OCI-LY1 (cell line): ENCODE measurements around the gene PRR16.

Experiments used
- H2AFZ ChIP-seq: fragments of 200-600 bp; sonication (generic), shearing (Covaris generic); 2 replicates; pipeline ENCODE4 v1.6.0; 2014; ENCODE audit warnings: antibody characterized with exemption, mild to moderate bottlenecking, low read length
- H3F3A ChIP-seq: fragments of 200-600 bp; sonication (generic), shearing (Covaris generic); 2 replicates; pipeline ENCODE4 v1.6.0; 2014; ENCODE audit warnings: mild to moderate bottlenecking, antibody characterized with exemption, low read length, moderate library complexity; ENCODE audit not compliant: insufficient read depth
- H3K27ac ChIP-seq: fragments of 200-600 bp; sonication (generic); 2 replicates; pipeline ENCODE4 v1.5.1; 2014; ENCODE audit warnings: low read length, mixed run types, mild to moderate bottlenecking, low read depth; ENCODE audit not compliant: poor library complexity, severe bottlenecking
- H3K27me3 ChIP-seq: fragments of 200-600 bp; sonication (generic); 2 replicates; pipeline ENCODE4 v1.6.0; 2014; ENCODE audit warnings: antibody characterized with exemption, mild to moderate bottlenecking, low read length, moderate library complexity; ENCODE audit not compliant: insufficient read depth
- H3K36me3 ChIP-seq: fragments of 200-600 bp; sonication (generic); 2 replicates; pipeline ENCODE4 v1.6.1; 2014; ENCODE audit warnings: mild to moderate bottlenecking, antibody characterized with exemption, low read length, moderate library complexity, mixed read lengths; ENCODE audit not compliant: insufficient read depth
- H3K4me1 ChIP-seq: fragments of 200-600 bp; sonication (generic); 2 replicates; pipeline ENCODE4 v1.5.1; 2014; ENCODE audit warnings: mild to moderate bottlenecking, low read length, moderate library complexity; ENCODE audit not compliant: insufficient read depth, severe bottlenecking
- H3K4me2 ChIP-seq: fragments of 200-600 bp; sonication (generic), shearing (Covaris generic); 2 replicates; pipeline ENCODE4 v1.6.1; 2014; ENCODE audit warnings: low read length
- H3K4me3 ChIP-seq: fragments of 200-600 bp; sonication (generic); 2 replicates; pipeline ENCODE4 v1.5.1; 2014; ENCODE audit warnings: low read length, low read depth, mild to moderate bottlenecking, mixed read lengths; ENCODE audit not compliant: poor library complexity, severe bottlenecking
- H3K79me2 ChIP-seq: fragments of 200-600 bp; shearing (Covaris generic); 2 replicates; pipeline ENCODE4 v1.6.1; 2016; ENCODE audit warnings: mixed run types, low read length, mixed read lengths; ENCODE audit not compliant: insufficient read depth
- H3K9ac ChIP-seq: fragments of 200-600 bp; sonication (generic), shearing (Covaris generic); 2 replicates; pipeline ENCODE4 v1.6.1; 2014; ENCODE audit warnings: mild to moderate bottlenecking, low read length, mixed read lengths
- H3K9me2 ChIP-seq: fragments of 200-600 bp; sonication (generic), shearing (Covaris generic); 2 replicates; pipeline ENCODE4 v1.6.1; 2014; ENCODE audit warnings: low read depth, mild to moderate bottlenecking, low read length, mixed read lengths
- H3K9me3 ChIP-seq: fragments of 200-600 bp; shearing (Covaris generic); 2 replicates; pipeline ENCODE4 v1.6.1; 2014; ENCODE audit warnings: low read length, mixed read lengths
- H4K20me1 ChIP-seq: fragments of 200-600 bp; sonication (generic), shearing (Covaris generic); 2 replicates; pipeline ENCODE4 v1.6.0; 2016; ENCODE audit warnings: mild to moderate bottlenecking, low read length; ENCODE audit not compliant: insufficient read depth
- CTCF ChIP-seq: fragments of 200-600 bp; sonication (generic), shearing (Covaris generic); IDR thresholded peaks from 2 replicates; pipeline ENCODE4 v1.5.1; 2017; ENCODE audit warnings: mild to moderate bottlenecking, antibody characterized with exemption, low read length, moderate library complexity, mixed read lengths
- EZH2 ChIP-seq: fragments of 200-600 bp; sonication (generic), shearing (Covaris generic); IDR thresholded peaks from 2 replicates; pipeline ENCODE4 v1.8.0; 2017; ENCODE audit warnings: borderline replicate concordance, mixed run types, mild to moderate bottlenecking, antibody characterized with exemption, low read length, moderate library complexity, mixed read lengths

PRR16 gene

GRCh38 chr5:120466341-120467006 lies 2.4 kb downstream of the PRR16 start:
- Histone ChIP-seq H3K9ac (no peak overlapping the region), H3K4me1 (peaks cover 12% of the 10 kb centered on the region), H3K9me2 (no peaks in the 10 kb centered on the region), H3F3A (no peaks in the 10 kb centered on the region), H3K27ac (no peak overlapping the region), H4K20me1 (no peaks in the 10 kb centered on the region), H2AFZ (no peak overlapping the region), H3K79me2 (no peaks in the 10 kb centered on the region), H3K9me3 (no peaks in the 10 kb centered on the region), H3K36me3 (no peaks in the 10 kb centered on the region), H3K4me3 (no peak overlapping the region), H3K27me3 (no peaks in the 10 kb centered on the region), H3K4me2 (no peak overlapping the region)
- TF ChIP-seq EZH2: no peak
- no peak for TF ChIP-seq CTCF

- no peak overlapping the region for H2AFZ ChIP-seq
Measured at GRCh38 chr5:120471971-120472370, 7.9 kb downstream of the PRR16 start.

GRCh38 chr5:120472911-120473310 lies 8.8 kb downstream of the PRR16 start:
- H3K27me3 ChIP-seq: no peaks in the 10 kb centered on the region
- H4K20me1 ChIP-seq: no peaks in the 10 kb centered on the region
- H3F3A ChIP-seq: no peaks in the 10 kb centered on the region
- no peak overlapping the region for H3K9ac ChIP-seq
- no peak overlapping the region for H2AFZ ChIP-seq
- no peaks in the 10 kb centered on the region for H3K4me1 ChIP-seq
- no peaks in the 10 kb centered on the region for H3K79me2 ChIP-seq
- H3K9me3 ChIP-seq: no peaks in the 10 kb centered on the region
- TF ChIP-seq EZH2: no peak
- no peak for TF ChIP-seq CTCF
- H3K9me2 ChIP-seq: no peaks in the 10 kb centered on the region
- no peak overlapping the region for H3K27ac ChIP-seq
- no peak overlapping the region for H3K4me3 ChIP-seq
- H3K36me3 ChIP-seq: no peaks in the 10 kb centered on the region
- no peak overlapping the region for H3K4me2 ChIP-seq

More at GRCh38 chr5:120471971-120472370, 7.9 kb downstream of the PRR16 start:
- H3K27ac ChIP-seq: no peak overlapping the region
- H3K9me2 ChIP-seq: no peaks in the 10 kb centered on the region
- H3K4me1 ChIP-seq: no peaks in the 10 kb centered on the region
- H4K20me1 ChIP-seq: no peaks in the 10 kb centered on the region
- no peaks in the 10 kb centered on the region for H3K27me3 ChIP-seq
- no peak overlapping the region for H3K9ac ChIP-seq
- no peaks in the 10 kb centered on the region for H3K79me2 ChIP-seq
- H3K9me3 ChIP-seq: no peaks in the 10 kb centered on the region
- no peak overlapping the region for H3K4me3 ChIP-seq
- no peaks in the 10 kb centered on the region for H3K36me3 ChIP-seq
- H3K4me2 ChIP-seq: no peak overlapping the region
- H3F3A ChIP-seq: no peaks in the 10 kb centered on the region
- TF ChIP-seq EZH2: no peak
- no peak for TF ChIP-seq CTCF
